Gastrocnemius medialis (tissue), 4 donors: ENCODE results near the gene FAM83G.

Source experiments
- POLR2A ChIP-seq, 2 donors: fragments of 450-650 bp; IDR thresholded peaks; one replicate each; pipeline ENCODE4 v1.6.1; 2017; ENCODE audit warnings: antibody characterized with exemption in 2 of 2, mild to moderate bottlenecking in 2 of 2, moderate library complexity in 2 of 2
- TF ChIP-seq, protein P1 (sequence below), 5 experiments: fragments of 450-650 bp in 3 of 5; fragments of 200-600 bp in 2 of 5; sonication (generic) in 2 of 5; IDR thresholded peaks in 4 of 5; conservative IDR thresholded peaks in 1 of 5; 1 replicate in 4 of 5; 2 replicates in 1 of 5; pipeline ENCODE4 v1.5.1; 2016 to 2019; ENCODE audit warnings: antibody characterized with exemption in 5 of 5, mild to moderate bottlenecking in 3 of 5, moderate library complexity in 3 of 5

DNA sequence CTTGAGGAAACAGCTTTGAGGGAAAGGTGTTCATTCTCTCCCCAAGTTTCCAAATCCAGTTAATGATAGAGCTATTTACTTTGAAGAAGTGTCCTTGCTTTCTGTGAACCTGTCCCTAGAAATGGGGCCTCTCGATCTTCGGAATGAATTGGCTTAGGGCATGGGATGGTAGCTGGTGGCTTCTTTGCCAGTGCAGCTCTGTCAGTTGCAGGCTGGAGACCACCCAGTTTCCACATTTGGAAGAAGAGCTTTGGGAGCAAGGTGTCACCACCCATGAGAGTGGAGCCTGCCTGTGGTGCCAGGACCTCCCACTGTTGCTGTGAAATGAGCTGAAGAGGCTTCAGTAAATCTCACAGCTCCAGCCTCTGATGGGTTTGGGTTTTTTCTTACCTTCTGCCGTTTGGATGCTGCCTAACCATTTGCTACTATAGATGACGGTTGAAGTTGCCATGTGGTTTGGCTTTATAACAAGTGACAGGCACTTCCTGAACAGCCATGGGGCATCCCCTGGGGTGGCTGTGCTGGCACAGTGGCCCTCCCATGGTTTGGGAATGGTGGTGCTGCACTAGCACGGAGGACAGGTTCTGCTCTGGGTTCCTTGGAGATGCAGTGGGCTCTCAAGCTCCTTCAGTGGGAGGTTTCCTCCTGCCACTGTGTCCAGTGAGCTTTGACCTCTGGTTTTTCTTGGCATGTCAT lies 72.1 kb downstream of the FAM83G start:
- no peak for TF ChIP-seq POLR2A (IDR thresholded peaks at IDR 0.05)
- TF ChIP-seq, protein P1, sequence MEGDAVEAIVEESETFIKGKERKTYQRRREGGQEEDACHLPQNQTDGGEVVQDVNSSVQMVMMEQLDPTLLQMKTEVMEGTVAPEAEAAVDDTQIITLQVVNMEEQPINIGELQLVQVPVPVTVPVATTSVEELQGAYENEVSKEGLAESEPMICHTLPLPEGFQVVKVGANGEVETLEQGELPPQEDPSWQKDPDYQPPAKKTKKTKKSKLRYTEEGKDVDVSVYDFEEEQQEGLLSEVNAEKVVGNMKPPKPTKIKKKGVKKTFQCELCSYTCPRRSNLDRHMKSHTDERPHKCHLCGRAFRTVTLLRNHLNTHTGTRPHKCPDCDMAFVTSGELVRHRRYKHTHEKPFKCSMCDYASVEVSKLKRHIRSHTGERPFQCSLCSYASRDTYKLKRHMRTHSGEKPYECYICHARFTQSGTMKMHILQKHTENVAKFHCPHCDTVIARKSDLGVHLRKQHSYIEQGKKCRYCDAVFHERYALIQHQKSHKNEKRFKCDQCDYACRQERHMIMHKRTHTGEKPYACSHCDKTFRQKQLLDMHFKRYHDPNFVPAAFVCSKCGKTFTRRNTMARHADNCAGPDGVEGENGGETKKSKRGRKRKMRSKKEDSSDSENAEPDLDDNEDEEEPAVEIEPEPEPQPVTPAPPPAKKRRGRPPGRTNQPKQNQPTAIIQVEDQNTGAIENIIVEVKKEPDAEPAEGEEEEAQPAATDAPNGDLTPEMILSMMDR (IDR thresholded peaks at IDR 0.05 in 4 of 5, conservative IDR thresholded peaks at IDR 0.05 in 1 of 5) = no peak
